ENCODE results near the gene GOLIM4.
"Not testable (repeated sequence)": the region's sequence is repeated elsewhere in the genome, so short reads cannot be mapped to it uniquely, and the experiment has no call there.

The GOLIM4 gene

DNA sequence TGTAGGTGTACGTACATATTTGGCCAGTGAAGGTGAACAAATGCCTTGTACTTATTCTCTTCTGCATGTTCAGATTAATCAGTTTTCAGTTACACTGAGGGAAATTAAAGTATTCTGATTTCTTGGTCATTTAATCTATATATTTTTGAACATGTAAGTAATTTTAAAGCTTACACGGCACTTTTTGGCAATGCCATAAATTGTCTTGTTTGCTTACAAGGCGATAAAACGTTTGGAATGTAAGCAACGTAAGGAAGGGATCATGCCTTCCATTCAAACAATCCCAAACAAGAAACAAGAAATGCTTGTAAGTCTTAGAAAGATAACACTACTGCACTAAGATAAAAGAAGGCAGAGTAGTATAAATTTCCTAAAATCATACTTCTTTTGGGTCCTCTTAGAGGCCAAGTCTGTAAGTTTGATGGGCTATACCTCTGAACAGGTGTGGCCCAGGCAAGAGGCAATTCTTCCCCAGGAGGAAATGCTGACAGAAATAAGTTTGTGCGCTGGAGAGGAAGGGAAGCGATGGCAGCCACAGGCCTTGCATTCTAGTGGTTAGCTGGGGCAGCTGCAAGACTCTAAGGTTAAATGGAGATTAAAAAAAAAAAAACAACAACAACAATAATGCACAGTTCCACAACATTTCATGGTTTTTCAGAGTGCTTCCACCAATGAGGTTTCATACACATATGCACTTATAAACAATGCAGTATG lies 73.8 kb downstream of the GOLIM4 start:
- TF ChIP-seq, protein P1, sequence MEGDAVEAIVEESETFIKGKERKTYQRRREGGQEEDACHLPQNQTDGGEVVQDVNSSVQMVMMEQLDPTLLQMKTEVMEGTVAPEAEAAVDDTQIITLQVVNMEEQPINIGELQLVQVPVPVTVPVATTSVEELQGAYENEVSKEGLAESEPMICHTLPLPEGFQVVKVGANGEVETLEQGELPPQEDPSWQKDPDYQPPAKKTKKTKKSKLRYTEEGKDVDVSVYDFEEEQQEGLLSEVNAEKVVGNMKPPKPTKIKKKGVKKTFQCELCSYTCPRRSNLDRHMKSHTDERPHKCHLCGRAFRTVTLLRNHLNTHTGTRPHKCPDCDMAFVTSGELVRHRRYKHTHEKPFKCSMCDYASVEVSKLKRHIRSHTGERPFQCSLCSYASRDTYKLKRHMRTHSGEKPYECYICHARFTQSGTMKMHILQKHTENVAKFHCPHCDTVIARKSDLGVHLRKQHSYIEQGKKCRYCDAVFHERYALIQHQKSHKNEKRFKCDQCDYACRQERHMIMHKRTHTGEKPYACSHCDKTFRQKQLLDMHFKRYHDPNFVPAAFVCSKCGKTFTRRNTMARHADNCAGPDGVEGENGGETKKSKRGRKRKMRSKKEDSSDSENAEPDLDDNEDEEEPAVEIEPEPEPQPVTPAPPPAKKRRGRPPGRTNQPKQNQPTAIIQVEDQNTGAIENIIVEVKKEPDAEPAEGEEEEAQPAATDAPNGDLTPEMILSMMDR (conservative IDR thresholded peaks at IDR 0.05; ENCODE audit: low read length) = no peak
- no peak for DNase-seq (ENCODE audit: low read depth)
- no peak overlapping the region for H3K4me3 ChIP-seq (ENCODE audit: low read length)

DNA sequence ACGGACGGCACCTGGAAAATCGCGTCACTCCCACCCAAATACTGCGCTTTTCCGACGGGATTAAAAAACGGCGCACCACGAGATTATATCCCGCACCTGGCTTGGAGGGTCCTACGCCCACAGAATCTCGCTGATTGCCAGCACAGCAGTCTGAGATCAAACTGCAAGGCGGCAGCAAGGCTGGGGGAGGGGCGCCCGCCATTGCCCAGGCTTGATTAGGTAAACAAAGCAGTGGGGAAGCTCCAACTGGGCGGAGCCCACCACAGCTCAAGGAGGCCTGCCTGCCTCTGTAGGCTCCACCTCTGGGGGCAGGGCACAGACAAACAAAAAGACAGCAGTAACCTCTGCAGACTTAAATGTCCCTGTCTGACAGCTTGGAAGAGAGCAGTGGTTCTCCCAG lies 84.4 kb downstream of the GOLIM4 start:
- H3K4me3 ChIP-seq (ENCODE audit: low read length); DNase-seq (ENCODE audit: low read depth): not testable (repeated sequence)

DNA sequence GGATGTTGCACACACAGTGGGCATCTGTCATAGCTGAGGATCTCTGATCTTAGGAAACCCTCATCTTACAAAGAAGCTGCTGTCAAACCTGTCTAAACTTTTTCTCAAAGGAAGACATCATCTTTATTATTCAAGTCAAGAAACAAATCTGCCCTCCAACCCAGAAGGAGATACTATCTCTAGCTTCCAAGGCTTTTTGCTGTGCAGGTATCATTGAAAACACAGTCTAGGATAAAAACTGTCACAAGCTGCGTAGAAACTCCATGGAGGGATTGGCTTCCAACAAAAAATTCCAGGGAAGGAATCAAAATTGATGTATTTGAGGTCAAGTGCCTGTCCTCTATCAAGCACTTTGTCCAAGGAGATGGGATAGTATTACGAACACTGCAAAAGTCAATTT lies 89.1 kb downstream of the GOLIM4 start:
- no peak overlapping the region for H3K4me3 ChIP-seq (ENCODE audit: low read length)
- TF ChIP-seq, protein P1 (conservative IDR thresholded peaks at IDR 0.05; ENCODE audit: low read length) = no peak

DNA sequence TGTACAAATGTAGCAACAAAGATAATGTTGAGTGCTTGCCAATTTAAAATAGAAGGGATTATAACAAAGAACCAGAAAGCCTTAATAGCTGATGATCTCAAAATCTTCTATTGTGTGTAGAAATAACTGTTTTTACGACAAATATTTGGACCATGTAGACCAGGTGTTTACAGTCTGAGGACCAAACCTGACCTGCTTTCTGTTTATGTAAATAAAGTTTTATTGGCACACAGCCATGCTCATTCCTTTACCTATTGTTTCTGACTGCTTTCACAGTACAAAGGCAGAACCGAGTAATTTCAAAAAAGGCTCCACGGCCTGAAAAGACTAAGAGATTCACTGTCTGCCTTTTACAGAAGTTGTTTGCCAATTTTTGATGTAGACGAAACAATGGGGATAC lies 91.8 kb downstream of the GOLIM4 start:
- H3K4me3 ChIP-seq (ENCODE audit: low read length) = no peak overlapping the region
- TF ChIP-seq, protein P1 (conservative IDR thresholded peaks at IDR 0.05; ENCODE audit: low read length) = no peak
- DNase-seq (ENCODE audit: low read depth) = no peak

More for the DNA sequence above, 89.1 kb downstream of the GOLIM4 start:
- DNase-seq (ENCODE audit: low read depth) = no peak

DNA sequence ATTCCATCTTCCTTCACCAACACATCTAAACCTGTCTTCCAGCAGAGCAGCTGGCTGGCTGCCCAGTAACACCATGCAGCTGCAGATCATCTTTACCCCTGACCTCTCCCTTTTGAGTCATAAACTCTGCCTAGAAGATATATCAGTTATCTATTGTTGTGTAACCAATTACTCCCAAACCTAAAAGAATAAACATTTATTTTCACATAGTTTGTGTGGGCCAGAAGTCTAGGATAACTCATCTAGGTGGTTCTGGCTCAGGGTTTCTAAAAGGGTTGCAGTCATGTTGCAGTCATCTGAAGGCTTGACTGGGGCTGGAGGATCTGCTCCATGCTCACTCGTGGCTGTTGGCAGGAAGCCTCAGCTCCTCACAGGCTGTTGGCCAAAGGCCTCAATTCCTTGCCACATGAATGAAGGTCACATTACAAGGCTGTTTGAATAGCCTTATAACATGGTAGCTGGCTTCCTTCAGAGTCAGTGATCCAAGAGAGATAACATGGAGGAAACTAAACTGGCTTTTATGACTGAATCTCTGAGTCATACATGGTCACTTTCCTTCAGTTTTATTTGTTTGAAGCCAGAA lies 92.8 kb downstream of the GOLIM4 start:
- TF ChIP-seq, protein P1 (conservative IDR thresholded peaks at IDR 0.05; ENCODE audit: low read length) = no peak
- no peak overlapping the region for H3K4me3 ChIP-seq (ENCODE audit: low read length)
- peak; percentile 1 for DNase-seq (ENCODE audit: low read depth)

DNA sequence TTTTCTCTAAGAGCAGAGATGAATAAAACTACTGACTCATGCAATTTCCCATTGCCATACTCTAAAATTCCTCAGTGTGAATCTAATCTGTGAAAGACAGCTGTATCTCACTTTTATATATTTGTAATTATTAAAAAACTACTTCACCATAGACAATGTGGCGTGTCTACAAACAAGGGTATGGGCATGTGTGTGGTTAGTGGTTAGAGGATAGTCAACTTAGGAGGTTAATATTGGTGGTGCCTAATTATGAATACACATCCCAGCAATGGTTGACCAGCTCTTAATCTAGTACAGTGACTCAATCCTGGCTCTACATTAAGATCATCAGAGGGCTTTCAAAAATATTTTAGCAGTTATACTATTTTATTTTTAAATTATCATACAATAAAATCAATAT lies 94.5 kb downstream of the GOLIM4 start:
- DNase-seq (ENCODE audit: low read depth) = no peak
- TF ChIP-seq, protein P1 (conservative IDR thresholded peaks at IDR 0.05; ENCODE audit: low read length) = no peak
- H3K4me3 ChIP-seq (ENCODE audit: low read length) = no peak overlapping the region

DNA sequence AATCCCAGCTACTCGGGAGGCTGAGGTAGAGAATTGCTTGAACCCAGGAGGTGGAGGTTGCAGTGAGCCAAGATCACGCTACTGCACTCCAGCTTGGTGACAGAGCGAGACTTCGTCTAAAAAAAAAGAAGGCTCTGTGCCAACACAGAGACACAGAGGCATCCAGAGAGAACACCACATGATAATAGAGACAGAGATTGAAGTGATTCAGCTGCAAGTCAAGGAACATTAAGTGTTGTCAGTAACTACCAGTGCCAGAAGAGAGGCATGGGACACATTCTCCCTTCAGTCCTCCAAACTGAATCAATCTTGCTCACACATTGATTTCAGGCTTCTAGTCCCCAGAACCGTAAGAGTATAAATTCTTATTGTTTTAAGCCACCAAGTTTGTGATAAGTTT lies 97.5 kb downstream of the GOLIM4 start:
- no peak overlapping the region for H3K4me3 ChIP-seq (ENCODE audit: low read length)
- DNase-seq (ENCODE audit: low read depth) = no peak
- TF ChIP-seq, protein P1 (conservative IDR thresholded peaks at IDR 0.05; ENCODE audit: low read length) = no peak
